Islet of Langerhans (tissue), 1 donor: ENCODE measurements around the gene FLVCR2.

Experiments
- FAIRE-seq: peaks from one replicate; lab custom pipeline; 2011; peaks lifted over from hg19 to GRCh38; lab: Jason Lieb, UNC

FLVCR2 gene

DNA sequence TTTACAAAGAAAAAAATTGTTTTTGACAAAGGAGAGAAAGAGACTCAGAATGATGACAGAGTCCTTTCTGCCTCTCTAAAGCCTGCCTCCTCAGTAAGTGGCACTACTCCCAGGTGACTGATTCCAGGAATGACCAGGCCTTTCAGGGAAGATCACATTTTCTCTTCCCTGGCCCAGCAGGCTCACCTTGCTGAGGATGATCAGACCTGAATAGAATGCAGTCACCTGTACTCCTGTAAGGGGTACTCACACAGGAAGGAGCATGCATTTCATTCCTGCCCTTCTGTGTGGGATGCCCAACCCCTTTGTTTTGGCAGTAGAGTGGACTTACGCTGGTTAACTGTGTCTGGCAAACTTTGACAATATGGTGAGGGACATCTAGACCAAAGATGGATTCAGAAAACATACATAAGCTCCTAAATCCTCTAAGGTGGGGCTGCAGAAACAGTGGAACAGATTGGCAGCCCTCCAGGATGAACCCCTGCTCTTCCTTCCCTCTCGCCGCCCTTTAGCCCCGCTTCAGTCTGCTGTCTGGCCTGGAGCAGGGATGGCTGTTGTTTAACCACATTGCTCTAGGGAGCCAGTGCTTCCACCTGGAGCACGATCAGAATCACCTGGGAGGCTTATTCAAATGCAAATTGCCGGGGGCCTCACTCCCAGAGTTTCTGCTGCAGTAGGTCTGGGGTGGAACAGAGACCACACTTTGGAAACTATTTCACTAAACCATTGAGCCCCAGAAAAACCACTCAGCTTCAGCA, 52.5 kb downstream of the FLVCR2 start:
- no peak for FAIRE-seq

DNA sequence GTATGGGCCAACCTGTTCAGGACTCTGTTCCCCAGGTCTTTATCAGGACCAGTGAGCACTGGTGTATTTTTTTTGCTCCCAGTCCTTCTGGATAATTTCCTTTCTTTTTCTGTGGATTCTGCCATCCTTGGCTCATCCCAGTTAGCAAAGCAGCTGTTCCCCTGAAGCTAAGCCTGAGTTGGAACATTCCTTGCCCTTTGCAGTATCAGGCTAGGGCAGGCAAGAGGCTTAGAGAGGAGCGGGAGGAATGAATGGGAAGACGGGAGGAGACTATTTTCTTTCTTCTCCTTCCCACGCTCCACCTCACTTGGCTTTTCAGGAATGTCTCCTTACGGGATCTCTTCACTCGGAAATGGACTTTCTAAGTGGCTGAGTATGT, 53.0 kb downstream of the FLVCR2 start:
- FAIRE-seq = no peak

DNA sequence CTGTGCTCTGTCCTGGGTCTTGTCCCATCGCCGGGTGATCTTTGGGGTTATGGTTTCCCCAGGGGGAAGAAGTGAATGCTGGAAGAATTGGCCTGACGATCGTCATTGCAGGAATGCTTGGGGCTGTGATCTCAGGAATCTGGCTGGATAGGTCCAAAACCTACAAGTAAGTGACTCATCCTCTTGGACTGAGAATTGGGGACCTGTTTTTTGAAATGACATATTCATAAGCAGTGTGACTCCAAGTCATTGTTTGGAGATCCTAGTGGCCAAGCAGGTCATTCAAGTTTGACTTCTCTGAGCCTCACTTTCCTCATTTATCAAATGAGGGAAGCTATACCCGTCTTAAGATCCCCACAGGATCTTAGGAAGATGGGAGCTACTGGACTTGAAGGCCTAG, 56.4 kb downstream of the FLVCR2 start:
- FAIRE-seq = no peak

DNA sequence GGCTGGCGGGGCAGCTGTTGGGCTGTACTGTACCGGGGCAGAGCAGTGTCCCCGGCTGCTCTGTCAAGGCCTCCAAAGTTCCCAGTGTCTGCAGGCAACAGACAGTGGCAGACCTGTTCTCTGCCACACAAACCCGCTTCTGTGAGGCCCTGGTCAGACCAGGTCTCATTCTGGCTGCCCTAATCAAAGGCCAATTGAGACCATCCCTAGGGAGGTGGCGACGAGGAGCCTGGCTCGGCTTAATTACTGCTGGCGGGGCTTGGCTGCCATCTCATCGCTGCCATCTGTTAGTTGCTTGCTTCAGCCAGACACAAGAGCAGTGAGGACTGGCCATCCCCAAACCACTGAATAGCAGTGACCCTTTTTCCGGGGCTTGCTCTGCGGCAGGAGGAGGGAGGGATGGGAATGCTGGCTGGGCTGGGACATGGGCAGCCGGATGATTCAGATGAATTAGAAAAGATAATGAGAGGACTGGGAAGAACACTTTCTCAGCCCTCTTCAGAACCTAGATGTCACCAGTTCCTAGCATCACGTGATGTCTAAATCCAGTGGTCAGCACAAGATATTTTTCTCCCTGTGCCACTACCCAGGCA, 57.8 kb downstream of the FLVCR2 start:
- no peak for FAIRE-seq

DNA sequence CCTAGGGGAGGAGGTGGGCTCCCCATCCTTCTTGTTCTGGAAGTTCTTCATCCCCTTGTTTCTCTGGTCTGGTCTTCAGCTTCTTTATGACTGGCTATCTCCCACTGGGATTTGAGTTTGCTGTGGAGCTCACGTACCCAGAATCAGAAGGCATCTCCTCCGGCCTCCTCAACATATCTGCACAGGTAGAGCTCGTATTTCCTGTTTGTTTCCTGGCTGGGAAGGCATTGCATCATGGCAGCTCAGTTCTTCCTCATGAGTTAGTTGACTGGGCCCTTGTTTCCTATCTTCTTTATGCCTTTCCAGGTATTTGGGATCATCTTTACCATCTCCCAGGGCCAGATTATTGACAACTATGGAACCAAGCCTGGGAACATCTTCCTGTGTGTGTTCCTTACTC, 62.5 kb downstream of the FLVCR2 start:
- FAIRE-seq = no peak

DNA sequence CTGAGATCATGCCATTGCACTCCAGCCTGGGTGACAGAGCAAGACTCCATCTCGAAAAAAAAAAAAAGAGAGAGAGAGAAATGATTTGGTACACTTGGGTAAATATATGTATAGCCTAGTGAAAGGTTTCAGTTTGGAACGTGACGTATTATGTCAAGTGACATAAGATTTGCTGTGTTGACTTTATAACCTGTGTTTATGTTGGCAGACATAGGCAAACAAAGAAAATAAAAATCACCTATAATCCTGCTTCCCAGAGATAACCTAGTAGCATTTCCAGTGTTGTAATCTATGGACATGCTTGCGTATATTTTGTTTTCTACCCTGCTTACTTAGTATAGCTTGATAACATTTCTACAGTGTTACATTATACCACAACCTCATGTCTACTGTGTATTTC, 65.6 kb downstream of the FLVCR2 start:
- no peak for FAIRE-seq

DNA sequence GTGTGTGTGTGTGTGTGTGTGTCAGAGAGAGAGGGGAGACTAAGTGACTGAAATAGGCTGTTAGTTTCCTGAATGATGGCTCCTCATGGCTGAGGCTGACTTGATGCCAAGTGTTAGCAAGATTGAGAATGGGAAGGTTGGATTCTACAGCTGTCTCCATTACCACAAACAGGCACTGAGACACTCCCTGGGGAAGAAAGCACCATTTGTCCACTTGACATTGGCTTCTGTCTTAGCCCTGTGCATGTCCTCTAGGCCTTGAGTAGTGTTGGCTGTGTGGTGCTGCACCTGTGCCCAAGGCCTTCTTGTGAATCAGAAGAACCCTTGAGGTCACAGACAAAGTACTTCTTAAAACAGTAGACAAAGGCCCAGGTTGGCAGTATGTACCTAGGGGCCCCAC, 66.6 kb downstream of the FLVCR2 start:
- FAIRE-seq = no peak

DNA sequence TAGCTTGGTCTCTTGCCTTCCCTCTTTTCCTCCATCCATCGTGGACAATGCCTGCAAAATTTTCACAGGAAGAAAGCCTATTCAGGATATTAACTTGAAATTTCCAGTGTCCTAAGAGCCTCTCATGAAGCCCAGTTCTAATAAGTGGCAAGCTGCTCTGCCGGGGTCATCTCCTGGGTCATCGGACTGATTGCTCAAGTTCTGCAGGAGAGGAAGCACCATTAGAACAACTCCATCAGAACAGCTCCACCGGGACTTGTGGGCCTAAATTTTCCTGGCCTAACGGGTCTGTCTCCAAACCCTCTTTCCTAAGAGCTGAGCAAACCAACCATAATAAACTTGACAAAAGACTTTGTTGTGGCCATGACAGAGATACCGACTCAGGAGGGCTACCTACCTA, 68.3 kb downstream of the FLVCR2 start:
- FAIRE-seq = no peak

DNA sequence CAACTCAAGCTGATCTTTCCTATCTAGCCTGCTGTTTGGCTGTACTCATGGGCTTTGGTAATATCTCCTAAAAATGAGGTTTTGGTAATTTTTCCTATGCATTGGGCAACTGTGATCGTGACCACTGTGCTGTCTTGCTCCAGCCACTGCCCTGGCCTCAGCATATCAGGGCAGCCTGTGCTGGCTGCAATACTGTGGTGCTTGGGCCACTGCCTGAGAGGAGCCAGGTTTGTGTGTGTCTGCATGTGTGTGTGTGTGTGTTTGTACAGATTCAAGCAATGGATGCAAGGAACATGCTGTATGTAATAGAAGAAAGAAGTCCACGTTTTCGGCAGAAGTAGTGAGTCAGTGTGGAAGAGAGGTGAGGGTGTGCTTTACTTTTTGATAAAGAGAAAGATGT, 69.2 kb downstream of the FLVCR2 start:
- no peak for FAIRE-seq

DNA sequence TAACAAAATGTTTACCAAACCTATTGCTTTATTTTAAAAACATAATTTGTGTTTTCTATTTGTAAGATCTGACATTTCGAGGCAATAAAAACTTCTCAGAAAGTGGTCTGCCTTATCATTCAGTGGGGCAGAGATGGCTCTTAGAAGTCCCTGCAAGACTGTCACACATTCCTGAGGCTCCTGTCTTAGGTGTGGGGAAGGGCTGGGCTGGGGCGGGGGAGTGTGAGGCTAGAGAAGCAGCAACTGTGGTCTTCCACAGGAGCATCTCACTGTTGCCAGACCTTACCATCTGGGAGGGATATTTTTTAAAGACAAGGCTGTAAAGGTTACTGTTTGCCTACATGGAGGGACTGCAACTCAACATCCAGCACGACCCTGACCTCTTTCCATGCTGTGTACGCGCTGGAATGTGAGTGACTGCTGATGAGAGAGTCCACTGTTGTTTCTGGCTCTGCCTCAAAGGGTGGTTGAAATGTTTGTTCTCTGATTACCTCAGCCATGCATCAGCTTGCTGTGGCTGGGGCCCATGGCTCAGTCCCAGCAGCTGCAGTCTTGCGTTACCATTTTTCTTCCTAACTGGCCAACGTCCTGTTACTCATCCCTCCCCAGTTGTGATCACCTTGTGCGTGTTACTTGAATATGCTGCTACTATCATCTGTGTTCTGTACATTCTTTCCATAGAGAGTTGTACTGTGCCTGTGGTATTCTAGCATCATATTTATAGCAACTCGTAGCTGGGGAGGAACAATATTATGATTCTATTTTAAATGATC, 69.8 kb downstream of the FLVCR2 start:
- no peak for FAIRE-seq

DNA sequence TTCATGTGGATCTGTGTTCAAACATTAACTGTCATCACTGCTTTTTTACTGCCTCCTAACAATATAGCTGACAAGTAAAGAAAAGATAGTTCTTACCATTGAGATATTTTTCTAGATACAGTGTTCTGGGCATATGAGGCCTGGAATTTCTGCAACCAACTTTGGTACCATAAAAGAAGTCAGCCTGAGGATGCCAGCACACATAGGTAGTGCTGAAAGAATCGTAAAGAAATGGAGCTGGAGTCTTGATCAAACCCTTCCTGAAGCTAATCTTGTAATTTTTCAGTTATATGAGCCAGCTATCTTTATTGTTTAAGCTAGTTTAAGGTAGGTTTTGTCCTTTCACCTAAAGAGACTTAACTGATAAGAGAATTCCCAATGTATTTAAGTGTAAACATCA, 70.9 kb downstream of the FLVCR2 start:
- FAIRE-seq = no peak

DNA sequence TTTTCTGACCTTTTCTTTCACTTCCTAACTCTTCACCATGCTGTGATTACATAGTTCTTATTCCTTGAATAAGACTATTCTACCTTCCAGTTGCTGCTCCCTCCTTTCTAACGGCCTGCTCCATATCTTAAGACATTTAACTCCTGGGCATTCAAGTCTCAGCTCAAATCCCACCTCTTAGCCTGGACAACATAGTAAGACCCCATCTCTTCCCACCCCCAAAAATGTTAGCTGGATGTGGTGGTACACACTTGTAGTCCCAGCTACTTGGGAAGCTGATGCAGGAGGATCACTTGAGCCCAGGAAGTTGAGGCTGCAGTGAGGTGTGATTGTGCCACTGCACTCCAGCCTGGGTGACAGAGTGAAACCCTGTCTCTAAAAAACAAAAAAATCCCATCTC, 71.4 kb downstream of the FLVCR2 start:
- no peak for FAIRE-seq

DNA sequence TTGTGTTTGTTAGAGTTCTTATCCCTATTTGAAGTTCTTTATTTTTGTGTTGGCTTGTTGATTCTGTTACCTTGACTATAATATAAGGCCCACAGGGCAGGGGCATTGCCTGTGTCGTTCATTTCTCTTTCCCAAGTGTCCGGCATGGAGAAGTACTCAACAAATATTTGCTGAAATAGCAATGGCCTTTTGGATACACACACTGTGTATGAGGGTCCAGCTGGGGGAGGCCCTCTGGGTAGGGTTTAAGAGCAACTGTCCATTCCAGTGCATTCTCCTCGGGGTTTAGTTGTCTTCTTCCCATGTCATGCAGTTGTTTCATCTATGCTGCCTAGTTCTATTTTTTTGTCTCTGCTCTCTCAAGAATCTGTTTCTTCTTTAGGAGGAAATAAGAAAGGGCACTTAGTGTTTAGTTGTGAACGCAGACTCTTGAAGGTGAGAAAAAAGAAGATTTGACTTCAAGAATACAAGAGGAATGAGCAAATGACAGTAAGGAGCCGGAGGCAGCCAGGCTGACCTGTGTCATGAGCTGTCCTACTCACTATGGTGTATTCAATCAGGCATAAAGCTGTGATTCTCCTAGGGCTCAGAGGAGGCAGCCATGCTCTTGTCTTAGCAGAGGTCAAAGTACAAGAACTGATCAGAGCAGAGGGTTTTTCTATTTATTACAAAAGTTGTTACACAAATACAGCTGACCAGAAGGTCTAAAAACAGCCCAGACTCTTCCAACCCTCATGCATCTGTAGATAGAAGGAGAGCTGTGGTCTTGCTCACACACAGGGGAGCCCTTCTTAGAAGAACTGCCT, 72.0 kb downstream of the FLVCR2 start:
- FAIRE-seq = no peak

DNA sequence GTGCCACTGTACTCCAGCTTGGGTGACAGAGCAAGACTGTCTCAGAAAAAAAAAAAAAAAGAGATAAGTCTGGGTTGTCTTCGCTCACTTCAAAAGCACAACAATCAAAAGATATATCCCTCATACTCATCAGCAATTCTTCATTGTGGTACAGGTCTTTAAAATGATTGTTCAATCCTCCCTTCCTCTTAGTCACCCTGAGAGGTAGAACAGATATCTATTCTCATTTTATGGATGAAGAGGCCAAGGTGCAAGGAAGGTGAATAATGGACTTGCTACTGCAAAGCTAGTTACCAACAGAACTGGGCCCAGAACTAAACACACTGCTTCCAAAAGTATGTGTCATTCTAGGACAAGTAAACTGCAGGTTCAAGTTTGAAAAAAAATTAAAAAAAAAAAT, 75.1 kb downstream of the FLVCR2 start:
- FAIRE-seq = no peak

DNA sequence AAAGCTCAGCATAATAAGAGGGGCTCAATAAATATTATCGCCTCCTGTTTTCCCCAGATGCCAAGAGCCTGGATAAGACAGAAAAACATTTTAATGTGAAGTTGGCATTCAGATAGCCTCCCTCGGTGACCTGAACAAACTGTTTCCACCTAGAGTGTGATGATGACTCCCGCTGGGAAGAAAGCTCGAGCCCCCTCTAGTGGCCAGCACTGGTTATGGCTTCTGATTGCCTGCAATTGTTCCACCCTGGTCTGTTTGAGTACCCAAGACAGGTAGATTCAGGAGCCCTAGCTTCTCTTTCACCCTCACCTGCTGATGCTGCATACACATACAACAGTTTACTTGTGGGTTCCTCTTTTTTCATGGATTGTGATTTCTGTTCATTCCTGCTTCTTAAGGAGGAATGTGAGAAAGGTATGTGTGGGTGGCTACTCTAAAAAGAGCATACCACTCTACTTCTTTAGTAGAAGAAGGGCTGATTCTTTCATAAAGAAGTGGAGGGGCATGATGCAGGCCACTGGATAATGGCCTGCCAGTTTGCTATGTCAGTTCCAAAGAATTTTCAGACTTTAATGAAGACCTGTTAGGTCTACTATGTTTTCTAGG, 75.8 kb downstream of the FLVCR2 start:
- FAIRE-seq = peak; percentile 80

DNA sequence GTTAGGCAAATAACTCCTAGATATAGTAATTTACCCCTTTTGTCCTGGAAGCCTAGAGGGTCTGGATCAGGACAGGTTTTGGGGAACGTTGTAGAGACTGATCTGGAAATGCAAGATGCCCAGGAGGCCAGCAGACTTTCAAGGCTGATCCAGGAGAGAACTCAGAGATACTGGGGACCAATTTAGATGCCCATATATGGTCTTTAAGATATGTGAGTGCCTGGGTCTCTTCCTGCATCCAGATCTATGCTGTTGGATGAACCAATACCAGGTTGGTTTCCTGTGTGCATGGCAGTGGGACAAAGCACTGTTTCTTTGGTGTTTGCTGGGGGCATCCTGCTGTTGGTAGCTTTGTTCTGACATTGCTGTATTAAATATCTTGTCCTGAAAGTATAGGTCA, 76.8 kb downstream of the FLVCR2 start:
- FAIRE-seq = no peak

DNA sequence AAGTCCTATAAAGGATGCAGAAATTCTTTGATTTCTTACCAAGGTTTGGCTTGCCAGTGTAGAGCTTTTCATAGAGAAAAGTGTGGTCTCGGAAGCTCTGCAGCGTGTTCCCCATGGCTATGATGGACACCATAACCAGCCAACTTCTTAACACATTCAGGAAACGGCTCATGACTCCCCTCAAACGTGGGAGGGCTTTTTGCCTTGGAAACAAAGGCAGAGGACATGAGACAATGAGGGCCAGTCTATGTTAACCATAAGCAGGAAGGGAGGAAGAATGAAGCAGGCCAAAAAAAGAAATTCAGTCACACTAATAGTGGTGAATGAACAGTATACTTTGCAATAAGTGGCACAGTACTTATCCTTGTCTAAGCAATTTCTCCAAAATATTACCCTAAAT, 78.9 kb downstream of the FLVCR2 start:
- FAIRE-seq = no peak

DNA sequence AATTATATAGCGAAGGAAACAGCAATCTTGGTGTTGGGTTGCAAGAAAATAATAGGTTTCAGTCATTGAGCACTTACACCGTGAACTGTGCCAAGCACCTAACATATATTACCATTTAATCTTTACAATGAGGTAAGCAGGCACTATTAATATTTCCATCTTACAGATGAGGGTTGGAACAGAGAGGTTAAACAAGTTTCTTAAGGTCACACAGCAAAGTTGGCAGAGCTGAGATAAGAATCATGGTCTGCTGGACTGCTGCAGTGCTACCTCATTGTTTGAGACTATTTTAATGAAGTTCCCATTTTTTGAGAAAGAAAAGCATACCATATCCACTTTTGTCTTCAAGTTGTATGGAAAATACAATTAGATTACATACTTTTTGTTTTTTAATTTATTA, 80.5 kb downstream of the FLVCR2 start:
- FAIRE-seq = no peak

DNA sequence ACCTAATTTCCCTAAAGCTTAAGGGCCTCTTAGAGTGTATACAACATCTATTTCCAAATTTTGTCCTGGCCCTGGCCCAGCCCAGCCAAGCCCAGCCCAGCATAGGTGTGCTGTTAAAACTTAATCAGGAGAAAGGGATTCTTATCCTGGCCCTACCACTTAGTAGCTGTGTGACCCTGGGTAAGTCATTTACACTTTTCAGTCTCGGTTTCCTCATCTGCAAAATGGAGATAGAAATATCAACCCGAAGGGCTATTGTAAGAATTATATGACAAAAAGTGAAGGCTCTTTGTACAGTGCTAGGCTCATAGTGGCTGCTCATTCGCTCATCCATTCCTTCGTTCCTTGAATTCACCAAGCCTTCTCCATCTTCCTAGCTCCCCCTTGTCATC, 81.8 kb downstream of the FLVCR2 start:
- FAIRE-seq = no peak

DNA sequence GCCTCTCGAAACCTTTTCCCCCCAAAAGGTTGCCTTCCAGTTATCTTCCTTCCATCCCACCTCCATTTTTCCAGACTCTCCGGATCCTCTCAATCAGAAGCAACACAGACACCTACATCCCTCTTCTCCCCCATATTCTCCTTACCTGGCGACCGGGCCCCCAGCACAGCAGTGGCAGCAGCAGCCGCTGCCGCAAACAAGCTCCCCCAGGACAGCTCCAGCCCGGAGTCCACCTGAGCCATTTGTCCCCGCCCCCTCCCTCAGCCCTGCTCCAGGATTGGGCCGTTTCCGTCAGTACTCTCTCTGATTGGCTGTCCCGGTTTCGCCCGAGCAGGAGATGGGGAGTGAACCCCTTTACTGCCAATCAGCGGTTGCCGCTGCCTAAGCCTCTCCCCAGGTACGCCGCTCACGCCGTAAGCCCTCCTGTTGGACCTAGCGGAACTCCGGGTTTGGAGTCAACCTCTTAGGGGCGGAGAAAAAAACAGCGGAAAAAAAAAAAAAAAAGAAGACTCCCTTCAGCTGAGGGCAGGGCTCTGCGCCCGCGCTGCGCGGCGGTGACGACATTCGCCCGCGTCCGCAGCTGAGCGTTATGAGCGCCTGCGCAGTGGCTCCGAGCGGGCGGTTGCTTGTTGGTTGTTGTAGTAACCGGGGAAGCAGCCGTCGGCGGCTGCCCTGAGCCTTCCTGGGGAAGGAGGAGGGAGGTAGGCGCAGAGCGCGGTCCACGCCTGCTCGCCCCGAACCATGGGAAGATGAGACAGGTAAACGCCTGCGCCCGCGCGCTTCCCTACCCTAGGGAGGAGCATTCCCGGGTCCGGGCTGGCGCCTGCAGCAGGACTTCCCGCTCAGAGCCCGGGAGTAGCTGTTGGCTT, 82.4 kb downstream of the FLVCR2 start, which contains the start of the genes ERG28 and TTLL5:
Gene ERG28, minus strand, starts transcription at position 247 of the 869 bp plus-strand sequence. CDS start 3,374 bp downstream, outside the sequence.
Gene TTLL5, plus strand, starts transcription at position 617 of the 869 bp plus-strand sequence. CDS start 1,904 bp downstream, outside the sequence.
- FAIRE-seq = peak; percentile 56

DNA sequence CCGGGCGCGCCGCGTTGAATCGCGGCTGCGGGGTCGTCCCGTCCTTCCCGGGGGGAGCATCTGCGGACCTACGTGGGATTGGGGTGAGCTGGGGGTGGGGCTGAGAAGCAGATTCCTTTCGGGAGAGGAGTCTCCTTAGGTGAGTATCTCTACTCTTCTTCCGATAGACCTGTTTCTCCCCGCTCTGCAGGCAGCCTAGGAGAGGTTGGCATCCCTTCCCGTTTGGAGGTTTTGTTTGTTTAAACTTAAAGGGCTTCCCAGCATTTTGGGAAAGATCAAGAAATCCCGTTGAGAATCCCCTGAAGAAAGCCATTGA, 83.0 kb downstream of the FLVCR2 start:
- no peak for FAIRE-seq
